HepG2 (cell line): ENCODE measurements around the gene SLC35B2. TPM values are rescaled to one million over a fixed set of nuclear protein-coding genes. Genes with fewer than 3 reads are reported as not detected.

Experiments
- BHLHE40 ChIP-seq: IDR thresholded peaks from 2 replicates; pipeline ENCODE4 v1.6.1; 2011; ENCODE audit warnings: low read length, improper control_type of control experiment
- BRCA1 ChIP-seq: sonication (generic); formaldehyde crosslinking; IDR thresholded peaks from 2 replicates; pipeline ENCODE4 v1.4.0; 2020; ENCODE audit warnings: missing genetic modification reagents
- CHCHD3 ChIP-seq: sonication (generic); formaldehyde crosslinking; IDR thresholded peaks from 2 replicates; pipeline ENCODE4 v1.8.0; 2022; ENCODE audit warnings: mild to moderate bottlenecking, missing genetic modification reagents, moderate library complexity
- FLYWCH1 ChIP-seq: sonication (generic); formaldehyde crosslinking; IDR thresholded peaks from 2 replicates; pipeline ENCODE4 v1.8.1; 2023; ENCODE audit warnings: mild to moderate bottlenecking, missing genetic modification reagents
- FOXP4 ChIP-seq: sonication (generic); formaldehyde crosslinking; IDR thresholded peaks from 2 replicates; pipeline ENCODE4 v1.4.0; 2020; ENCODE audit warnings: missing genetic modification reagents
- GABPA ChIP-seq, 2 experiments: IDR thresholded peaks; 2 replicates each; pipeline ENCODE4 v1.6.1; 2011 to 2016; ENCODE audit warnings: low read depth in 2 of 2, low read length in 1 of 2, missing biosample characterization in 1 of 2, missing genetic modification characterization in 1 of 2
- HDAC1 ChIP-seq: sonication (generic); formaldehyde crosslinking; IDR thresholded peaks from 2 replicates; pipeline ENCODE4 v1.5.1; 2020; ENCODE audit warnings: mild to moderate bottlenecking, missing genetic modification reagents
- HNRNPL ChIP-seq: fragments of 200-400 bp; formaldehyde crosslinking; IDR thresholded peaks from 2 replicates; pipeline ENCODE4 v1.6.1; 2017; ENCODE audit warnings: mild to moderate bottlenecking, low read depth, low read length
- HNRNPUL1 ChIP-seq: fragments of 200-400 bp; formaldehyde crosslinking; IDR thresholded peaks from 2 replicates; pipeline ENCODE4 v1.6.1; 2017; ENCODE audit warnings: low read depth, mild to moderate bottlenecking, low read length, moderate library complexity
- HOXA3 ChIP-seq: sonication (generic); formaldehyde crosslinking; IDR thresholded peaks from 2 replicates; pipeline ENCODE4 v1.5.0; 2020; ENCODE audit warnings: missing genetic modification reagents
- HOXA5 ChIP-seq: sonication (generic); formaldehyde crosslinking; IDR thresholded peaks from 2 replicates; pipeline ENCODE4 v1.4.0; 2020; ENCODE audit warnings: missing genetic modification reagents
- KLF6 ChIP-seq: IDR thresholded peaks from 2 replicates; pipeline ENCODE4 v1.8.0; 2016; ENCODE audit warnings: missing biosample characterization, missing genetic modification reagents
- KMT2A ChIP-seq: sonication (generic); formaldehyde crosslinking; IDR thresholded peaks from 2 replicates; pipeline ENCODE4 v1.4.0; 2020; ENCODE audit warnings: missing genetic modification reagents
- NR1H2 ChIP-seq: sonication (generic); formaldehyde crosslinking; IDR thresholded peaks from 2 replicates; pipeline ENCODE4 v1.8.1; 2022; ENCODE audit warnings: low read depth, missing genetic modification reagents, borderline replicate concordance
- NR2F1 ChIP-seq, 2 experiments: fragments of 450-650 bp in 1 of 2; formaldehyde crosslinking in 1 of 2; IDR thresholded peaks; 2 replicates each; pipeline versions ENCODE4 v1.5.0 to v1.6.1; 2016 to 2020; ENCODE audit warnings: mild to moderate bottlenecking in 1 of 2, missing compliant biosample characterization in 1 of 2, missing genetic modification reagents in 1 of 2, moderate library complexity in 1 of 2
- PATZ1 ChIP-seq: sonication (generic); formaldehyde crosslinking; IDR thresholded peaks from 2 replicates; pipeline ENCODE4 v1.4.0; 2020; ENCODE audit warnings: missing genetic modification reagents
- SOX5 ChIP-seq: IDR thresholded peaks from 2 replicates; pipeline ENCODE4 v1.6.1; 2016; ENCODE audit warnings: borderline replicate concordance
- SP2 ChIP-seq: sonication (generic); formaldehyde crosslinking; IDR thresholded peaks from 2 replicates; pipeline ENCODE4 v1.5.1; 2020; ENCODE audit warnings: mild to moderate bottlenecking, missing genetic modification reagents
- TERF1 ChIP-seq: sonication (generic); formaldehyde crosslinking; IDR thresholded peaks from 2 replicates; pipeline ENCODE4 v1.8.0; 2022; ENCODE audit warnings: mild to moderate bottlenecking, missing genetic modification reagents, moderate library complexity
- ZBTB7A ChIP-seq: sonication (generic); formaldehyde crosslinking; IDR thresholded peaks from 2 replicates; pipeline ENCODE4 v1.8.0; 2022; ENCODE audit warnings: mild to moderate bottlenecking, missing genetic modification reagents
- ZKSCAN1 ChIP-seq: fragments of 150-350 bp; IDR thresholded peaks from 2 replicates; pipeline ENCODE4 v1.6.1; 2014; ENCODE audit warnings: low read length
- ZNF101 ChIP-seq: sonication (generic); formaldehyde crosslinking; IDR thresholded peaks from 2 replicates; pipeline ENCODE4 v1.4.0; 2020; ENCODE audit warnings: mild to moderate bottlenecking, low read depth, missing genetic modification reagents, borderline replicate concordance
- ZNF572 ChIP-seq: sonication (generic); formaldehyde crosslinking; IDR thresholded peaks from 2 replicates; pipeline ENCODE4 v1.5.1; 2020; ENCODE audit warnings: mild to moderate bottlenecking, missing genetic modification reagents
- ZNF776 ChIP-seq: sonication (generic); formaldehyde crosslinking; IDR thresholded peaks from 2 replicates; pipeline ENCODE4 v1.4.0; 2020; ENCODE audit warnings: mild to moderate bottlenecking, missing genetic modification reagents
- ZNF782 ChIP-seq: sonication (generic); formaldehyde crosslinking; IDR thresholded peaks from 2 replicates; pipeline ENCODE4 v1.4.0; 2020; ENCODE audit warnings: missing genetic modification reagents, mild to moderate bottlenecking, borderline replicate concordance
- ZNF790 ChIP-seq: sonication (generic); formaldehyde crosslinking; IDR thresholded peaks from 2 replicates; pipeline ENCODE4 v1.8.0; 2022; ENCODE audit warnings: missing genetic modification reagents, mild to moderate bottlenecking, borderline replicate concordance
- polyA plus RNA-seq, 8 experiments: library from polyadenylated mRNA; depleted of rRNA in 3 of 8; stranded (reverse) in 7 of 8; unstranded in 1 of 8; fragments of >200 nt; fragmentation: Illumina TruSeq in 4 of 8; extraction: Trizol in 4 of 8; gene quantifications; 2 replicates each; pipeline versions ENCODE4 v1.2.1 to v1.2.3, GENCODE V29; 2011 to 2016; ENCODE audit warnings: low read depth in 4 of 8, missing spikeins in 1 of 8, mixed read lengths in 1 of 8; ENCODE audit not compliant: insufficient read depth in 1 of 8
- total RNA-seq, 5 experiments: library from RNA; depleted of rRNA; stranded (reverse); fragments of >200 nt; fragmentation: Illumina TruSeq; extraction: Trizol; gene quantifications; 2 replicates each; pipeline ENCODE4 v1.2.3, GENCODE V29; 2016; ENCODE audit warnings: low read depth in 1 of 5

Gene SLC35B2
- total and polyA plus RNA-seq, 2 of the 13 experiments (the other 11 are each of a cell fraction or from before 2014, with no cell fraction given) = 61.1 to 148 TPM

- TF ChIP-seq TERF1 (CRISPR knock-in tag) = no peak
- TF ChIP-seq ZNF782 (CRISPR knock-in tag) = no peak; the same call in 1 of the 2 replicates
- TF ChIP-seq PATZ1 (CRISPR knock-in tag) = peak; percentile 77
- no peak for TF ChIP-seq ZNF776
- TF ChIP-seq FLYWCH1 = no peak
- peak; percentile 87 for TF ChIP-seq HOXA3 (CRISPR knock-in tag)
- TF ChIP-seq ZNF790 (CRISPR knock-in tag) = no peak
- TF ChIP-seq SOX5 = peak; percentile 12; the same call in 1 of the 2 replicates
- TF ChIP-seq NR1H2 (CRISPR knock-in tag) = no peak
- TF ChIP-seq NR2F1 (CRISPR knock-in tag; IDR thresholded peaks at IDR 0.05) = peak; percentile 15 to 68; a peak in 1 of 4 replicates
- TF ChIP-seq GABPA (IDR thresholded peaks at IDR 0.05; ENCODE audit: low read depth, low read length) = no peak
- no peak for TF ChIP-seq GABPA (CRISPR knock-in tag; IDR thresholded peaks at IDR 0.05; ENCODE audit: low read depth)
- no peak for TF ChIP-seq HNRNPUL1
- TF ChIP-seq BRCA1 (CRISPR knock-in tag) = no peak
- TF ChIP-seq ZNF572 (CRISPR knock-in tag) = no peak
- no peak; the same call in 1 of the 2 replicates for TF ChIP-seq CHCHD3
- TF ChIP-seq ZBTB7A (CRISPR knock-in tag) = peak; percentile 44; the same call in 1 of the 2 replicates
- TF ChIP-seq HNRNPL = no peak
- TF ChIP-seq BHLHE40 = peak; percentile 92
- peak; percentile 88 for TF ChIP-seq KLF6 (CRISPR knock-in tag)
- no peak for TF ChIP-seq KMT2A (CRISPR knock-in tag)
- TF ChIP-seq HOXA5 (CRISPR knock-in tag) = peak; percentile 74; the same call in 1 of the 2 replicates
- TF ChIP-seq FOXP4 (CRISPR knock-in tag) = 0 out of 2 replicates have a peak, but pooled peaks have one; percentile 5
- no peak for TF ChIP-seq ZNF101 (CRISPR knock-in tag)
- TF ChIP-seq ZKSCAN1 = no peak
- TF ChIP-seq HDAC1 (CRISPR knock-in tag) = peak; percentile 73
- peak; percentile 54; the same call in 1 of the 2 replicates for TF ChIP-seq SP2 (CRISPR knock-in tag)
Measured at GRCh38 chr6:44223319-44224028, 33.9 kb downstream of the SLC35B2 start, which contains the start of gene SLC29A1 (continued).
